ENCODE data around the gene TRIP11.

GRCh38 chr14:92004062-92004461 lies 35.8 kb downstream of the TRIP11 start:
- no peak for TF ChIP-seq CTCF (conservative IDR thresholded peaks at IDR 0.05; ENCODE audit: low read length)
- no peak for TF ChIP-seq EZH2phosphoT487 (IDR thresholded peaks at IDR 0.05; ENCODE audit: borderline replicate concordance, low read depth, low read length)

Measured in OCI-LY7 (cell line).